CD4-positive, alpha-beta memory T cell (primary cell): ENCODE data around the gene MVK. TPM values are rescaled to one million over a fixed set of nuclear protein-coding genes. Genes with fewer than 3 reads are reported as not detected.

ENCODE experiments used
- CTCF ChIA-PET: fragments of 350-600 bp; sonication (Branson Sonifier 250); formaldehyde crosslinking; loops from one replicate; lab custom pipeline; 2021; ENCODE audit warnings: inconsistent platforms; ENCODE audit not compliant: partially characterized antibody; lab: Charles Lee
- POLR2A ChIA-PET: fragments of 350-600 bp; sonication (Branson Sonifier 250); formaldehyde crosslinking; loops from one replicate; lab custom pipeline; 2021; ENCODE audit not compliant: partially characterized antibody; lab: Charles Lee
- DNase-seq, 5 donors: peaks; one replicate each; pipeline versions ENCODE4 v3.0.0 to v3.0.0-alpha.2; 2020 to 2022; ENCODE audit warnings: mixed read lengths in 1 of 5
- H3K27ac ChIP-seq: one replicate; pipeline ENCODE4 v1.7.0; 2013; ENCODE audit warnings: low read depth, low read length
- H3K27me3 ChIP-seq: 2 replicates; pipeline ENCODE4 v1.7.0; 2013; ENCODE audit warnings: mild to moderate bottlenecking, low read length, moderate library complexity; ENCODE audit not compliant: insufficient read depth
- H3K36me3 ChIP-seq: 2 replicates; pipeline ENCODE4 v1.7.0; 2013; ENCODE audit warnings: mild to moderate bottlenecking, low read length, moderate library complexity; ENCODE audit not compliant: insufficient read depth
- H3K4me1 ChIP-seq: 2 replicates; pipeline ENCODE4 v1.7.0; 2013; ENCODE audit warnings: mild to moderate bottlenecking, low read length, moderate library complexity; ENCODE audit not compliant: insufficient read depth
- H3K4me3 ChIP-seq, 2 donors: one replicate each; pipeline ENCODE4 v1.7.0; 2013; ENCODE audit warnings: low read length in 2 of 2, mild to moderate bottlenecking in 1 of 2
- H3K9me3 ChIP-seq, 2 donors: one replicate each; pipeline ENCODE4 v1.7.0; 2013; ENCODE audit warnings: low read length in 2 of 2, control low read depth in 1 of 2; ENCODE audit not compliant: control insufficient read depth in 1 of 2
- H3K27ac Mint-ChIP-seq, 7 donors: one replicate each; pipeline ENCODE4 v1.8.0; 2020 to 2021; ENCODE audit warnings: mixed read lengths in 7 of 7, mild to moderate bottlenecking in 6 of 7, inconsistent platforms in 3 of 7, moderate library complexity in 3 of 7
- H3K27me3 Mint-ChIP-seq, 2 donors: one replicate each; pipeline ENCODE4 v1.8.0; 2020 to 2021; ENCODE audit warnings: mixed read lengths in 2 of 2
- H3K36me3 Mint-ChIP-seq, 2 donors: one replicate each; pipeline ENCODE4 v1.8.0; 2020 to 2021; ENCODE audit warnings: mixed read lengths in 2 of 2, inconsistent platforms in 1 of 2, mild to moderate bottlenecking in 1 of 2
- H3K4me1 Mint-ChIP-seq, 4 donors: one replicate each; pipeline ENCODE4 v1.8.0; 2020 to 2021; ENCODE audit warnings: mixed read lengths in 4 of 4, mild to moderate bottlenecking in 1 of 4
- H3K4me3 Mint-ChIP-seq, 8 donors: one replicate each; pipeline ENCODE4 v1.8.0; 2020 to 2021; ENCODE audit warnings: mixed read lengths in 8 of 8, mild to moderate bottlenecking in 7 of 8, moderate library complexity in 6 of 8, inconsistent platforms in 3 of 8
- H3K9me3 Mint-ChIP-seq, 8 donors: one replicate each; pipeline ENCODE4 v1.8.0; 2020 to 2021; ENCODE audit warnings: mixed read lengths in 8 of 8, mild to moderate bottlenecking in 5 of 8, inconsistent platforms in 3 of 8, moderate library complexity in 1 of 8
- intact Hi-C: fragments of 100-400 bp; cut with micrococcal nuclease; formaldehyde crosslinking; loops from one replicate; pipeline ENCODE4 v1.15.1; 2023
- polyA plus RNA-seq, 2 donors: library from polyadenylated mRNA; unstranded; fragments of 300-500 nt; fragmentation: Illumina TruSeq; gene quantifications; one replicate each; pipeline ENCODE4 v1.2.3, GENCODE V29; 2021
- total RNA-seq, 2 experiments: library from RNA; stranded (reverse); gene quantifications; one replicate each; pipeline ENCODE4 v1.2.3, GENCODE V29; 2021

Gene MVK
- total and polyA plus RNA-seq, 4 experiments from 2014 or later = 1.9 to 11.0 (median 7.1) TPM

GRCh38 chr12:109630107-109630506 lies 56.5 kb downstream of the MVK start:
- Mint-ChIP-seq H3K4me1 (peaks cover 0 to 6% (median 0%) of the 10 kb centered on the region in 4 donors), H3K36me3 (no peaks in the 10 kb centered on the region), H3K27me3 (peaks cover 25 to 29% of the 10 kb centered on the region in 2 donors), H3K27ac (no peak overlapping the region), H3K9me3 (peaks cover 0 to 8% (median 0%) of the 10 kb centered on the region in 8 donors), H3K4me3 (no peak overlapping the region)
- Histone ChIP-seq H3K4me3 (no peak overlapping the region), H3K4me1 (no peaks in the 10 kb centered on the region), H3K36me3 (no peaks in the 10 kb centered on the region), H3K27ac (no peak overlapping the region), H3K9me3 (no peaks in the 10 kb centered on the region), H3K27me3 (peaks cover 4% of the 10 kb centered on the region)
- intact Hi-C loops = no loop called here
- ChIA-PET POLR2A (no interaction called here), CTCF (no interaction called here)
- DNase-seq = no peak

DNA sequence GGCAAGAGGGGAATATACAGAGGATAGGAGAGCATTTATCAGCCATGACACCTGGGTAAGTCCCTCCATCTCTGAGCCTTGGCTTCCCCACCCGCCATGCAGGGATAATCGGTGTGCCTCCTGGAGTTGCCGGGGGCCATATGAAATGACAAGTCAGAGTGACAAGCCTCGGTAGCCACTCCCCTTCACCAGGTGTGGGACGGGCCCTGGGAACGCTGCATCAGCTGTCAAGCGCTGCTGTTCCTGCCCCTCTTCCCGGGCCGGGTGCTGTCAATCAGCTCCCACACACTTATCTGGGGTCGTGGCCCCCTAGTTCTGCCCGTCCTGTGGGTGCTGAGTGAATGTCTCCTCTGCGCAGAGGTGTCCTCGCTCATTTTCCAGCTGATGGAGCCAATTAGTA lies 57.2 kb downstream of the MVK start:
- Mint-ChIP-seq H3K4me1 (peaks cover 0 to 6% (median 0%) of the 10 kb centered on the region in 4 donors), H3K36me3 (no peaks in the 10 kb centered on the region), H3K27ac (no peak overlapping the region), H3K9me3 (peaks cover 0 to 8% (median 0%) of the 10 kb centered on the region in 8 donors), H3K27me3 (peaks cover 23 to 26% of the 10 kb centered on the region in 2 donors), H3K4me3 (no peak overlapping the region)
- Histone ChIP-seq H3K4me3 (no peak overlapping the region), H3K9me3 (no peaks in the 10 kb centered on the region), H3K27ac (no peak overlapping the region), H3K27me3 (peaks cover 4% of the 10 kb centered on the region), H3K4me1 (no peaks in the 10 kb centered on the region), H3K36me3 (no peaks in the 10 kb centered on the region)
- POLR2A ChIA-PET = no interaction called here
- intact Hi-C loops = no loop called here
- no peak for DNase-seq
- CTCF ChIA-PET = no interaction called here

DNA sequence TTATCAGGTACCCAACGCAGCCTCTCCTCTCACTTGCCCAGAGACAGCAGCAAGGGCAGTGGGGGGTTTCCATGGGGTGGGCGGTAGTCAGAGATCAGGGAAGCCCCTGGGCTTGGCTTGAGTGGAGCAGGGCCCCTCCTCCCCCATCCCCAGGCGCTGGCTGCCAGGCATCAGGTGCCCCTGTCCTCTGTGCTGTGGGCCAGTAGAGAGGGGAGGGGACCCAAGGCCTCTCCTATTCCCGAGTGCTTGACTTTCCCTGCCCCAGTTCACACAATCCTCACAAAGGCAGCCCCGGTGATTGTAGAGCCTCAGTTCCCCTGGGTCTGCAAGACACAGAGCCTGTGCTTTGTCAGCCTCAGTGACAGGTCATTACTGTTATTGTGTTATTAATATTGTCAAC lies 57.7 kb downstream of the MVK start:
- peaks cover 0 to 8% (median 0%) of the 10 kb centered on the region in 8 donors for H3K9me3 Mint-ChIP-seq
- peaks cover 23 to 26% of the 10 kb centered on the region in 2 donors for H3K27me3 Mint-ChIP-seq
- H3K27ac Mint-ChIP-seq = no peak overlapping the region
- ChIA-PET CTCF (no interaction called here), POLR2A (no interaction called here)
- Histone ChIP-seq H3K4me1 (no peaks in the 10 kb centered on the region), H3K9me3 (no peaks in the 10 kb centered on the region), H3K27ac (no peak overlapping the region), H3K4me3 (no peak overlapping the region), H3K36me3 (no peaks in the 10 kb centered on the region), H3K27me3 (peaks cover 4% of the 10 kb centered on the region)
- peaks cover 0 to 6% (median 0%) of the 10 kb centered on the region in 4 donors for H3K4me1 Mint-ChIP-seq
- no peak overlapping the region for H3K4me3 Mint-ChIP-seq
- DNase-seq = no peak
- no peaks in the 10 kb centered on the region for H3K36me3 Mint-ChIP-seq
- intact Hi-C loops = no loop called here

GRCh38 chr12:109631751-109632150 lies 58.2 kb downstream of the MVK start:
- intact Hi-C loops = no loop called here
- H3K9me3 ChIP-seq = no peaks in the 10 kb centered on the region
- H3K4me1 Mint-ChIP-seq = peaks cover 0 to 6% (median 0%) of the 10 kb centered on the region in 4 donors
- ChIA-PET POLR2A (no interaction called here), CTCF (no interaction called here)
- DNase-seq = no peak
- no peaks in the 10 kb centered on the region for H3K36me3 Mint-ChIP-seq
- H3K4me1 ChIP-seq = no peaks in the 10 kb centered on the region
- H3K27ac Mint-ChIP-seq = no peak overlapping the region
- no peak overlapping the region for H3K4me3 Mint-ChIP-seq
- no peaks in the 10 kb centered on the region for H3K36me3 ChIP-seq
- peaks cover 23 to 25% of the 10 kb centered on the region in 2 donors for H3K27me3 Mint-ChIP-seq
- peaks cover 4% of the 10 kb centered on the region for H3K27me3 ChIP-seq
- no peak overlapping the region for H3K27ac ChIP-seq
- H3K4me3 ChIP-seq = no peak overlapping the region
- peaks cover 0 to 8% (median 0%) of the 10 kb centered on the region in 8 donors for H3K9me3 Mint-ChIP-seq

DNA sequence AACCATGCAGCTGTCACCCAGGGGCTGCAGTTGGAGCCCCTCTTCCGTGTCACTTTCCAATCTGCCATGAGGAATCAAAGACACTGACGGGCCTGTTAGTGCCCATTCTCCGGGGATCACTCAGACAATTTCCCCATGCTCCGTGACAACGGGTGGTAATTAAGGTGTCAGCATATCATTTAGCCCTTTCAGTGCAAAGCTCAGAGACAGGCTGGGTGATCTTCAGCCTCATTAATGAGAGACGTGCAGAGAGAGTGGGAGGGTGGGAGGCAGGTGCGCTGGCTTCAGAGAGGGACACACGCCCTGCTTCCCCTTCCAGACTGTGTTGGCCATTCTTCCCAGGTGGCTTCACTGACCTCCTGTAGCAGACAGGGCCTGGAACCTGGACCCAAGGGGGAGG lies 58.7 kb downstream of the MVK start:
- H3K36me3 ChIP-seq = no peaks in the 10 kb centered on the region
- Mint-ChIP-seq H3K4me1 (peaks cover 0 to 6% (median 0%) of the 10 kb centered on the region in 4 donors), H3K9me3 (peaks cover 0 to 8% (median 0%) of the 10 kb centered on the region in 8 donors), H3K4me3 (no peak overlapping the region), H3K36me3 (no peaks in the 10 kb centered on the region), H3K27me3 (peaks cover 21 to 23% of the 10 kb centered on the region in 2 donors), H3K27ac (no peak overlapping the region)
- POLR2A ChIA-PET = no interaction called here
- intact Hi-C loops = no loop called here
- no peak overlapping the region for H3K27ac ChIP-seq
- no peak for DNase-seq
- H3K4me1 ChIP-seq = no peaks in the 10 kb centered on the region
- no peak overlapping the region for H3K4me3 ChIP-seq
- CTCF ChIA-PET = no interaction called here
- no peaks in the 10 kb centered on the region for H3K9me3 ChIP-seq
- H3K27me3 ChIP-seq = peaks cover 4% of the 10 kb centered on the region

GRCh38 chr12:109635717-109636116 lies 62.1 kb downstream of the MVK start:
- DNase-seq = no peak
- no peak overlapping the region for H3K4me3 ChIP-seq
- Mint-ChIP-seq H3K9me3 (peaks cover 0 to 4% (median 0%) of the 10 kb centered on the region in 8 donors), H3K4me3 (no peak overlapping the region), H3K27ac (no peak overlapping the region), H3K36me3 (no peaks in the 10 kb centered on the region), H3K27me3 (peaks cover 9 to 10% of the 10 kb centered on the region in 2 donors), H3K4me1 (no peaks in the 10 kb centered on the region)
- no peaks in the 10 kb centered on the region for H3K4me1 ChIP-seq
- ChIA-PET CTCF (no interaction called here), POLR2A (no interaction called here)
- intact Hi-C loops = no loop called here
- H3K27me3 ChIP-seq = no peaks in the 10 kb centered on the region
- no peaks in the 10 kb centered on the region for H3K36me3 ChIP-seq
- no peak overlapping the region for H3K27ac ChIP-seq
- H3K9me3 ChIP-seq = no peaks in the 10 kb centered on the region

- ChIA-PET POLR2A (no interaction called here), CTCF (no interaction called here)
- DNase-seq = no peak
Measured at GRCh38 chr12:109637348-109637747, 63.8 kb downstream of the MVK start.

DNA sequence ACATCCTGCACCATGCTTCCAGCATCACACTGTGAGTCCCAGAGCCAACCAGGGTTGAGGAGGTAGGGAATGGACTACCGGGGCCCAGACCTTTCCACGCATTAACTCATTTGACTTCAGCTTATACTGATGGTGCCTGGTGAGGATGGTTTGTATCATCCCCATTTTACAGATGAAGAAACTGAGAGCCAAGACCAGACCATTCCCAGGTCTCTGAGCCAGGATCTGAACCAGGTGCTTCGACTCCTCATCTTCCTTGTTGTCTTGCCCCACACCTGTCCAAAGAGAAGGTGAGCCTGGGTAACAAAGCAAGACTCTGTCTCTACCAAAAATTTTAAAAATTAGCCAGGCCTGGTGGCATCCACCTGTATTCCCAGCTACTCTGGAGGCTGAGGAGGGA lies 64.4 kb downstream of the MVK start:
- no peak for DNase-seq
- Histone ChIP-seq H3K4me3 (no peak overlapping the region), H3K9me3 (no peaks in the 10 kb centered on the region), H3K27me3 (no peaks in the 10 kb centered on the region), H3K27ac (no peak overlapping the region), H3K4me1 (no peaks in the 10 kb centered on the region), H3K36me3 (no peaks in the 10 kb centered on the region)
- H3K9me3 Mint-ChIP-seq = peaks cover 0 to 4% (median 0%) of the 10 kb centered on the region in 8 donors
- POLR2A ChIA-PET = no interaction called here
- H3K27ac Mint-ChIP-seq = no peak overlapping the region
- intact Hi-C loops = no loop called here
- H3K36me3 Mint-ChIP-seq = no peaks in the 10 kb centered on the region
- no peaks in the 10 kb centered on the region for H3K4me1 Mint-ChIP-seq
- peaks cover 5 to 8% of the 10 kb centered on the region in 2 donors for H3K27me3 Mint-ChIP-seq
- H3K4me3 Mint-ChIP-seq = no peak overlapping the region
- CTCF ChIA-PET = no interaction called here

More at GRCh38 chr12:109637348-109637747, 63.8 kb downstream of the MVK start:
- Histone ChIP-seq H3K4me3 (no peak overlapping the region), H3K27me3 (no peaks in the 10 kb centered on the region), H3K36me3 (no peaks in the 10 kb centered on the region), H3K27ac (no peak overlapping the region), H3K4me1 (no peaks in the 10 kb centered on the region), H3K9me3 (no peaks in the 10 kb centered on the region)
- Mint-ChIP-seq H3K4me3 (no peak overlapping the region), H3K27me3 (peaks cover 5 to 8% of the 10 kb centered on the region in 2 donors), H3K27ac (no peak overlapping the region), H3K36me3 (no peaks in the 10 kb centered on the region), H3K9me3 (peaks cover 0 to 4% (median 0%) of the 10 kb centered on the region in 8 donors), H3K4me1 (no peaks in the 10 kb centered on the region)
- intact Hi-C loops = no loop called here
